HCT116 (cell line): Measurements from ENCODE around the gene KIF13A. TPM values are rescaled to one million over a fixed set of nuclear protein-coding genes. Genes with fewer than 3 reads are reported as not detected.

Experiments
- ATAC-seq: fragments of 200-7000 bp; cut with Tn5 transposase; 2 replicates; pipeline ENCODE4 v1.9.1; 2020; ENCODE audit warnings: mild to moderate bottlenecking, moderate library complexity
- BruUV-seq: library from RNA; stranded (reverse); fragments of 400-500 nt; replicated peaks from 2 replicates; lab custom pipeline; 2021; lab: Mats Ljungman, UMichigan
- CTCF ChIA-PET: fragments of 300-600 bp; sonication (Branson Sonifier 250); formaldehyde crosslinking; loops from one replicate; lab custom pipeline; 2021; ENCODE audit warnings: antibody characterized with exemption; lab: Charles Lee
- POLR2A ChIA-PET: fragments of 300-600, 350-600 bp; sonication (Branson Sonifier 250); formaldehyde crosslinking; loops from one replicate; lab custom pipeline; 2021; ENCODE audit warnings: antibody characterized with exemption; lab: Charles Lee
- RAD21 ChIA-PET, 2 experiments: fragments of 300-600 bp; sonication (Branson Sonifier 250); formaldehyde crosslinking; loops; one replicate each; lab custom pipeline; 2023; ENCODE audit warnings: low total read pairs in 2 of 2; ENCODE audit not compliant: uncharacterized antibody in 2 of 2, unreplicated experiment in 2 of 2, low non-redundant PET in 1 of 2; lab: Charles Lee
- DNase-seq: peaks from one replicate; pipeline ENCODE4 v3.0.0-alpha.2; 2010; ENCODE audit warnings: low read depth, low spot score
- H2AFZ ChIP-seq: fragments of 200-600 bp; shearing (Covaris generic), sonication (generic); 2 replicates; pipeline ENCODE4 v1.6.1; 2017; ENCODE audit warnings: low read depth, mixed run types, mixed read lengths, antibody characterized with exemption, low read length; ENCODE audit not compliant: poor library complexity, severe bottlenecking
- H3K27ac ChIP-seq: 2 replicates; pipeline ENCODE4 v1.5.1; 2012; ENCODE audit warnings: low read depth, low read length
- H3K27me3 ChIP-seq: fragments of 200-600 bp; sonication (generic); 2 replicates; pipeline ENCODE4 v1.6.1; 2016; ENCODE audit warnings: mixed run types, low read length, mixed read lengths; ENCODE audit not compliant: insufficient read depth
- H3K36me3 ChIP-seq, 2 experiments: fragments of 200-500 bp in 1 of 2; fragments of 200-600 bp in 1 of 2; sonication (Bioruptor generic) in 1 of 2; sonication (generic) in 1 of 2; 2 replicates each; pipeline versions ENCODE4 v1.5.1 to v1.6.1; 2014 to 2016; ENCODE audit warnings: low read length in 2 of 2, inconsistent platforms in 1 of 2, mixed read lengths in 1 of 2, mixed run types in 1 of 2; ENCODE audit not compliant: insufficient read depth in 2 of 2, control insufficient read depth in 1 of 2
- H3K4me1 ChIP-seq, 2 experiments: fragments of 200-600 bp in 1 of 2; sonication (generic) in 1 of 2; 2 replicates each; pipeline versions ENCODE4 v1.5.1 to v1.6.1; 2012 to 2017; ENCODE audit warnings: low read length in 2 of 2, inconsistent platforms in 1 of 2, mild to moderate bottlenecking in 1 of 2, mixed read lengths in 1 of 2, mixed run types in 1 of 2, moderate library complexity in 1 of 2; ENCODE audit not compliant: insufficient read depth in 2 of 2, control insufficient read depth in 1 of 2
- H3K4me2 ChIP-seq: fragments of 200-600 bp; sonication (generic); 2 replicates; pipeline ENCODE4 v1.6.1; 2017; ENCODE audit warnings: mixed run types, low read length, mixed read lengths
- H3K4me3 ChIP-seq, 2 experiments: fragments of 200-600 bp in 1 of 2; sonication (generic) in 1 of 2; replicated peaks in 1 of 2; 2 replicates each; pipeline ENCODE4 v1.5.1; 2011 to 2016; ENCODE audit warnings: low read length in 2 of 2, control low read depth in 1 of 2, low read depth in 1 of 2, mild to moderate bottlenecking in 1 of 2, mixed read lengths in 1 of 2, mixed run types in 1 of 2
- H3K79me2 ChIP-seq: fragments of 200-600 bp; sonication (generic); 2 replicates; pipeline ENCODE4 v1.6.1; 2017; ENCODE audit warnings: mild to moderate bottlenecking, mixed run types, low read length, moderate library complexity, mixed read lengths; ENCODE audit not compliant: insufficient read depth
- H3K9ac ChIP-seq: fragments of 200-600 bp; sonication (generic); 2 replicates; pipeline ENCODE4 v1.6.1; 2016; ENCODE audit warnings: low read length, mixed read lengths
- H3K9me2 ChIP-seq: fragments of 200-600 bp; sonication (generic), shearing (Covaris generic); 2 replicates; pipeline ENCODE4 v1.6.1; 2017; ENCODE audit warnings: mixed run types, mild to moderate bottlenecking, moderate library complexity; ENCODE audit not compliant: insufficient read depth
- H3K9me3 ChIP-seq, 2 experiments: fragments of 200-500 bp in 1 of 2; fragments of 200-600 bp in 1 of 2; sonication (Bioruptor generic) in 1 of 2; sonication (generic) in 1 of 2; 2 replicates each; pipeline ENCODE4 v1.6.1; 2014 to 2017; ENCODE audit warnings: low read length in 2 of 2, mixed read lengths in 2 of 2, inconsistent platforms in 1 of 2, low read depth in 1 of 2, mild to moderate bottlenecking in 1 of 2, mixed run types in 1 of 2, moderate library complexity in 1 of 2; ENCODE audit not compliant: control insufficient read depth in 1 of 2, insufficient read depth in 1 of 2
- H4K20me1 ChIP-seq: fragments of 200-600 bp; sonication (generic), shearing (Covaris generic); 2 replicates; pipeline ENCODE4 v1.6.1; 2017; ENCODE audit warnings: mixed run types, mild to moderate bottlenecking, moderate library complexity; ENCODE audit not compliant: insufficient read depth
- CBX3 ChIP-seq: IDR thresholded peaks from 2 replicates; pipeline ENCODE4 v1.6.1; 2012; ENCODE audit warnings: low read depth
- CEBPB ChIP-seq: IDR thresholded peaks from 2 replicates; pipeline ENCODE4 v1.6.1; 2012; ENCODE audit warnings: low read depth
- EZH2phosphoT487 ChIP-seq: fragments of 200-600 bp; IDR thresholded peaks from 2 replicates; pipeline ENCODE4 v1.6.1; 2018; ENCODE audit warnings: antibody characterized with exemption, borderline replicate concordance
- JUND ChIP-seq: IDR thresholded peaks from 2 replicates; pipeline ENCODE4 v1.6.1; 2012
- SP1 ChIP-seq: IDR thresholded peaks from 2 replicates; pipeline ENCODE4 v1.6.1; 2012; ENCODE audit warnings: low read depth
- YY1 ChIP-seq: IDR thresholded peaks from 2 replicates; pipeline ENCODE4 v1.6.1; 2011; ENCODE audit warnings: low read length, low read depth, moderate library complexity, mild to moderate bottlenecking; ENCODE audit not compliant: insufficient replicate concordance; ENCODE audit errors: extremely low read depth
- ZFX ChIP-seq: fragments of 450-650 bp; IDR thresholded peaks from 2 replicates; pipeline ENCODE4 v1.6.1; 2017
- intact Hi-C: fragments of 100-400 bp; cut with micrococcal nuclease; formaldehyde crosslinking; loops from 2 replicates; pipeline ENCODE4 v1.10.0; 2022
- total RNA-seq: library from RNA; stranded (reverse); gene quantifications from one replicate; pipeline ENCODE4 v1.2.1, GENCODE V29; 2021; ENCODE audit not compliant: unreplicated experiment

KIF13A gene
- total RNA-seq, 1 experiment from 2014 or later, result 23.1 TPM

GRCh38 chr6:17884498-17885478, 102.6 kb downstream of the KIF13A start:
- no peak overlapping the region for H3K4me3 ChIP-seq
- no peak for DNase-seq
- ChIA-PET CTCF (no interaction called here), RAD21 (interaction anchor here in 1 of 2 experiments (0.5 kb wide), 1 partner anchor 100 kb away, joined by 4 read pairs; no protein-coding TSS in a partner anchor), POLR2A (no interaction called here)
- 0 out of 2 replicates have a peak, but pooled peaks have one; percentile 26 for TF ChIP-seq JUND
- TF ChIP-seq EZH2phosphoT487, result no peak
- no peak overlapping the region for H3K27ac ChIP-seq
- no peak overlapping the region; the same call in 1 of the 2 replicates for H3K4me2 ChIP-seq
- H3K79me2 ChIP-seq, result no peaks in the 10 kb centered on the region
- peaks cover 4 to 13% of the 10 kb centered on the region in 2 experiments; a peak in 3 of 4 replicates for H3K4me1 ChIP-seq
- no peak overlapping the region for H3K9ac ChIP-seq
- intact Hi-C loops, result no loop called here
- H4K20me1 ChIP-seq, result no peaks in the 10 kb centered on the region
- H3K9me2 ChIP-seq, result no peaks in the 10 kb centered on the region
- no peaks in the 10 kb centered on the region for H3K9me3 ChIP-seq
- no peak for ATAC-seq
- H3K36me3 ChIP-seq, result no peaks in the 10 kb centered on the region
- no TSS peak for BruUV-seq
- H2AFZ ChIP-seq, result no peak overlapping the region
- H3K27me3 ChIP-seq, result no peaks in the 10 kb centered on the region

DNA sequence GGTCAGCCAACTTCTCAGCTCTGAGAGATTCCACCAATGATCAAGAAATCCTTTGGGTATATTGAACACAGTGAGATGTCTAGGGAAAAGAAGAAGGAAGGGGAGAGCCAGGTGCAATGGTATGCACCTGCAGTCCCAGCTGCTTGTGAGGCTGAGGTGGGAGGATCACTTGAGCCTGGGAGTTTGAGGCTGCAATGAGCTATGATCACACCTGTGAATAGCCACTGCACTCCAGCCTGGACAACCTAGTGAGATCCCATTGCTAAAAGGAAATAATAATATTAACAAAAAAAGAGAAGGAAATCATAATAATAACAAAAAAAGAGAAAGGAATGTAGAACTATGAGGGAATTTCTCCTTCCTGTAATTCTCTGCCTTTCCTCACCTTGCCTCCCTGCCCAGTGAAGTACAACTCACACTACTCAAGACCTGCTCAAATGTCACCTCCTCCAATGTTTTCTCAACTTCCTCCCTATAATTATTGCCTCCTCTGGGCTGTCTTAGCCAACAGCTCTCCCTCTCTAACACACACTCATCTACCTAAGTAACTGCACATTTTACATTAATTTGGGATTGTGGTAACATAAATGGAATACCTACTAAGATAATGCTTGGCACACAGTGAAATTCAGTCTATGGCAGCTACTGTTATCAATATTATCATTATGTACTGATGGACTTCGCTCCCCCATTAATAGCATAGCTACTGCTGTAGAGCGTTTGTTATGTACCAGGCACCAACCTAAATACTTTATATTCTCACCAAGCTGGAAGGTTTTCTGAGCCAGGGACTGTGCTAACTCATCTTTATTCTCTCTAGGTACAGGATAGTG, 103.6 kb downstream of the KIF13A start:
- Histone ChIP-seq H4K20me1 (no peaks in the 10 kb centered on the region), H3K79me2 (no peaks in the 10 kb centered on the region), H2AFZ (no peak overlapping the region), H3K9me2 (no peaks in the 10 kb centered on the region), H3K4me3 (no peak overlapping the region), H3K9ac (no peak overlapping the region), H3K4me2 (no peak overlapping the region)
- no peak for ATAC-seq
- TF ChIP-seq CBX3 (no peak), SP1 (no peak), CEBPB (no peak), ZFX (no peak), YY1 (no peak)
- TF ChIP-seq, all 23 proteins: peak for 0
- H3K27me3 ChIP-seq, result no peaks in the 10 kb centered on the region
- no peak overlapping the region for H3K27ac ChIP-seq
- no peaks in the 10 kb centered on the region for H3K9me3 ChIP-seq
- H3K4me1 ChIP-seq, result peaks cover 4 to 13% of the 10 kb centered on the region in 2 experiments; a peak in 3 of 4 replicates
- intact Hi-C loops, result no loop called here
- ChIA-PET POLR2A (no interaction called here), CTCF (no interaction called here), RAD21 (no interaction called here)
- DNase-seq, result no peak
- no TSS peak for BruUV-seq
- no peaks in the 10 kb centered on the region for H3K36me3 ChIP-seq
